Astrocyte (in vitro differentiated cells and primary cell): Measurements from ENCODE around the gene MBL2.

Experiments used
- CTCF ChIP-seq: IDR thresholded peaks from 2 replicates; pipeline ENCODE4 v1.5.1; 2011; ENCODE audit warnings: low read depth, mild to moderate bottlenecking, inconsistent platforms, low read length, moderate library complexity; ENCODE audit not compliant: insufficient read depth
- EZH2 ChIP-seq: IDR thresholded peaks from 2 replicates; pipeline ENCODE4 v1.6.1; 2012; ENCODE audit warnings: mild to moderate bottlenecking, low read length, inconsistent platforms; ENCODE audit not compliant: insufficient read depth

DNA sequence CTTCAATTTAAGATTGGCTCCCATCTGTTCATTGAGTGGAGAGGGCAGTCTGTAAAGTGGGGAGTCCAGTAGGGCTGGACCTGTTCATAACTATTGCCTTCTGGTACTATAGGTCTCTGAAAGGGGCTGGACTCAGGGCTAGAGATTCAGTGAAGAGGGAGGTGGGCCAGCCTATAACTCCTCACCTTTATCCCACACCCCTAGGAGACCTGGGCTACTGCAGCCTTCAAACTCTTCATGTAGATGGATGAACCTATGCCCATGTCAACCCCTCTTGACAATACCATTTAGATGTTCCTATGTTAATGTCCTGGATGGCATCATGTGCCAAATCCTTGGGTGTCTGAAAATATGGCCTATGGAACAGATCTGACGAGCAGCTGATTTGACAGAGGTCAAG lies 22.0 kb downstream of the MBL2 start:
- TF ChIP-seq CTCF (no peak), EZH2 (no peak)
